ENCODE results near the gene PRDM16. TPM values are rescaled to one million over a fixed set of nuclear protein-coding genes. Genes with fewer than 3 reads are reported as not detected.

The PRDM16 gene
- total and polyA plus RNA-seq, 2 donors (not counting 1 experiment from before 2014, with no cell fraction given), result 0.03 to 0.12 TPM

- 83% methylated on average over 4 of the region's 9 CpGs for WGBS (ENCODE audit: insufficient coverage)
Measured at GRCh38 chr1:3249231-3249630, 180.2 kb downstream of the PRDM16 start.

More at GRCh38 chr1:3249231-3249630, 180.2 kb downstream of the PRDM16 start:
- ChIA-PET POLR2A (no interaction called here), CTCF (no interaction called here)
- Histone ChIP-seq H3K4me2 (replicated peaks; ENCODE audit: low read depth, low read length, poor library complexity, severe bottlenecking) (no peak overlapping the region), H3K36me3 (replicated peaks in 1 of 2; ENCODE audit: control extremely low read depth in 1 of 2, control insufficient read depth in 1 of 2, extremely low read depth in 1 of 2, insufficient read depth in 2 of 2, low read length in 1 of 2) (no peaks in the 10 kb centered on the region), H4K20me1 (ENCODE audit: control insufficient read depth, insufficient read depth, low read length, poor library complexity, severe bottlenecking) (no peaks in the 10 kb centered on the region), H2AFZ (ENCODE audit: insufficient read depth, low read depth, low read length, poor library complexity, severe bottlenecking) (no peak overlapping the region), H3K27me3 (replicated peaks in 1 of 4; ENCODE audit: control extremely low read depth in 1 of 4, control insufficient read depth in 3 of 4, insufficient read depth in 4 of 4, low read length in 3 of 4) (no peaks in the 10 kb centered on the region), H3K27ac (ENCODE audit: low read length in 2 of 2) (no peak overlapping the region), H3K79me2 (ENCODE audit: control insufficient read depth, insufficient read depth, low read length) (no peaks in the 10 kb centered on the region), H3K9me3 (ENCODE audit: control extremely low read depth in 1 of 3, control insufficient read depth in 2 of 3, insufficient read depth in 1 of 3, low read length in 2 of 3) (peaks cover 0 to 5% (median 0%) of the 10 kb centered on the region in 3 donors), H3K9ac (ENCODE audit: low read length) (no peak overlapping the region), H3K4me3 (ENCODE audit: control extremely low read depth in 1 of 5, extremely low read depth in 1 of 5, insufficient read depth in 1 of 5, low read depth in 2 of 5, low read length in 4 of 5) (no peak overlapping the region), H3K4me1 (ENCODE audit: control insufficient read depth in 2 of 2, insufficient read depth in 2 of 2, low read length in 2 of 2) (no peaks in the 10 kb centered on the region)
- Mint-ChIP-seq H3K27ac (no peak overlapping the region), H3K4me1 (no peaks in the 10 kb centered on the region), H3K4me3 (no peak overlapping the region), H3K27me3 (peaks cover 13% of the 10 kb centered on the region), H3K9me3 (ENCODE audit: insufficient read depth) (no peaks in the 10 kb centered on the region)
- TF ChIP-seq EZH2 (IDR thresholded peaks at IDR 0.05; ENCODE audit: borderline replicate concordance, insufficient read depth, low read depth, low read length, poor library complexity, severe bottlenecking), result no peak
- TF ChIP-seq CTCF (IDR thresholded peaks at IDR 0.05), result no peak
- ATAC-seq (ENCODE audit: low read depth), result no peak
- DNase-seq, result no peak
- intact Hi-C loops (cut with micrococcal nuclease), result no loop called here
